Measurements from ENCODE around the gene CNOT1.

The CNOT1 gene

GRCh38 chr16:58481931-58482330 lies 147.7 kb downstream of the CNOT1 start:
- no peaks in the 10 kb centered on the region for H3K9me3 ChIP-seq (replicated peaks in 1 of 11)
- H3K4me2 ChIP-seq = peak overlapping the region in 1 of 11 experiments; percentile 22; a peak in 1 of 22 replicates
- no peak for TF ChIP-seq Cebpa-rat (IDR thresholded peaks at IDR 0.05)
- H3K4me3 ChIP-seq = no peak overlapping the region
- H3K27ac ChIP-seq = no peak overlapping the region
- H3K27me3 ChIP-seq = no peaks in the 10 kb centered on the region
- H3K36me3 ChIP-seq = no peaks in the 10 kb centered on the region
- H3K4me1 ChIP-seq = peaks cover 0 to 24% (median 16%) of the 10 kb centered on the region in 10 experiments; a peak in 14 of 20 replicates
- H3K9ac ChIP-seq = no peak overlapping the region
- no peaks in the 10 kb centered on the region for H4K20me1 ChIP-seq

DNA sequence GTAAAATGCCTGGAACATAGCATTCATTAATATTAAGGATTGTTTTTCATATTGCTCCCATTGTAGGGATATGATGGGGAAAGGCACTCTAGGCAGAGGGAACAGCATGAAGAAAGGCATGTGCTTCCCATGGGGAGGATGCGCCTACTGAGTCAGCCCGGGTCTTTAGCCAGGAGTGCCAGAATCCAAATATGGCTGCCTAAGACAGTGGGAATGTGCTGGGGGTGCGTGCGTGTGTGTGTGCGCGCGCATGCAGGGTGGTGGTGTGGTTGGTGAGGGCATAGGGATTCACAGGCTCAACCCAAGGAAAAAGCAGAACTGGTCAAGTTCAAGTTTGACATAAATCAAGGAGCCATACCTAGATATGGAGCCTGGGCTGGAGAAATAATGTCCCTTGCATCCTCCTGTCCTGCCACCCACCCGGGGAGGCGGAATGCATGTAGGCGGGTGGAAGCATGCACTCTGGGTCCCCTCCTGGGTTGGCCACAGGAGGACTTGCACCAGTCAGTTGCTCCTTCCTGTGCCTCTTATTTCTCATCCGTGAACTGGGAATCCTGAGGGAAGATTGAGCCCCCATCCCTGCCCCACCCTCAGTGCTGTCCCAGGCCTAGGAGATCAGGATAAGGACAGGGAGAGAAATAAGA lies 148.3 kb downstream of the CNOT1 start:
- no peak for TF ChIP-seq Cebpa-rat (IDR thresholded peaks at IDR 0.05)
- no peak overlapping the region for H3K4me3 ChIP-seq
- peak overlapping the region in 6 of 11 experiments; percentile 35 to 60 (median 47); a peak in 10 of 22 replicates for H3K4me2 ChIP-seq

GRCh38 chr16:58478427-58478826 lies 151.2 kb downstream of the CNOT1 start:
- Histone ChIP-seq H3K4me2 (no peak overlapping the region), H3K9me3 (replicated peaks in 1 of 11) (no peaks in the 10 kb centered on the region), H4K20me1 (no peaks in the 10 kb centered on the region), H3K27ac (no peak overlapping the region), H3K4me3 (no peak overlapping the region), H3K9ac (no peak overlapping the region), H3K36me3 (no peaks in the 10 kb centered on the region), H3K4me1 (peaks cover 0 to 24% (median 16%) of the 10 kb centered on the region in 10 experiments; a peak in 14 of 20 replicates), H3K27me3 (no peaks in the 10 kb centered on the region)
- TF ChIP-seq Cebpa-rat (IDR thresholded peaks at IDR 0.05) = no peak

More for the DNA sequence above, 148.3 kb downstream of the CNOT1 start:
- H4K20me1 ChIP-seq = no peaks in the 10 kb centered on the region
- H3K4me1 ChIP-seq = peaks cover 0 to 24% (median 16%) of the 10 kb centered on the region in 10 experiments; a peak in 14 of 20 replicates
- no peaks in the 10 kb centered on the region for H3K9me3 ChIP-seq (replicated peaks in 1 of 11)
- no peaks in the 10 kb centered on the region for H3K36me3 ChIP-seq
- H3K27ac ChIP-seq = no peak overlapping the region
- no peak overlapping the region for H3K9ac ChIP-seq
- H3K27me3 ChIP-seq = no peaks in the 10 kb centered on the region

DNA sequence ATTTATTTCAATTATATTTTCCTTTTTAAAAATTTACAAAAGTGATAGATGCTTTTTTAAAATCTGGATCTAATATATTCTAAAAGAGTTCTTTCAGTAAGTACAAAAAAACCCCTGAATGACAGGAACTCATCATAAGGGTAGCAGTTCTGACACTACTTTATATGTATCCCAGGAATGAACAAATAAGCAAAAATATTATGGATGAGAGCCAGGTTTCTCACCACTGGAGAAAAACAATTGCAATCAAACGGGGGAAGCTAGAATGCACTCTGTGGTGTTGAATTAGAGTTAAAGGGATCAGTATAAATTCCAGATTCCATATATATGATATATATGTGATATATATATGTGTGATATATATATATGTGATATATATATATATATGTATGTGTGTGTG lies 152.8 kb downstream of the CNOT1 start:
- H4K20me1 ChIP-seq = no peaks in the 10 kb centered on the region
- no peak overlapping the region for H3K27ac ChIP-seq
- no peak overlapping the region for H3K9ac ChIP-seq
- no peak for TF ChIP-seq Cebpa-rat (IDR thresholded peaks at IDR 0.05)
- no peak overlapping the region for H3K4me3 ChIP-seq
- H3K4me1 ChIP-seq = peaks cover 0 to 28% (median 16%) of the 10 kb centered on the region in 10 experiments; a peak in 14 of 20 replicates
- no peaks in the 10 kb centered on the region for H3K9me3 ChIP-seq (replicated peaks in 1 of 11)
- no peaks in the 10 kb centered on the region for H3K36me3 ChIP-seq
- H3K4me2 ChIP-seq = no peak overlapping the region
- H3K27me3 ChIP-seq = 0 out of 22 replicates have a peak, but pooled peaks cover 0 to 5% (median 0%) of the 10 kb centered on the region in 11 experiments

DNA sequence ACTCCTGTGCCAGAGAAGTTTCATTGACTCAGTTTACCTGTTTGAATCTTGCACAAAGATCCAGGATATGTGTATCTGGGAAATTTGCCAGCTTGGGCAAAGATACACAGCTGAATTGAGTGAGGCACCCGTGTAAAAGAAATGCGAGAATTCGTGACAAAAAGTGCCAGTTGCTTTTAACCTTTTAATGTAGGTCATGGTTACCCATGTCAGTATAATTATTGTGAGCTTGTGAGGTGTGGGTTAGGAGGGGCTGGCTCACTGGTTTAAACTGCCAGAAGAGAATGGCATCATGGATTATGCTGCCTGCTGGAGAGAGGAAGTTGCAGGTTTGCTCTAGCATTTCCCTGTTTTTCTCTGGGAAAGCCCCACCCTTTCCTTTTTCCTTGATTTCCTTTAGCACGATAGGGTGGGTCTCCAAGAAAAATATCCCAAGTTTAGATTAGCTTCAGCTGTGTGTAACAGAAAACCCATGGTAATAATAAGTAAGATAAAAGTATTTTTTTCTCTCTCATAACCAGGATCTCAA lies 154.5 kb downstream of the CNOT1 start:
- Histone ChIP-seq H3K4me1 (peaks cover 0 to 22% (median 6%) of the 10 kb centered on the region in 10 experiments; a peak in 9 of 20 replicates), H3K27me3 (0 out of 22 replicates have a peak, but pooled peaks cover 0 to 5% (median 0%) of the 10 kb centered on the region in 11 experiments), H4K20me1 (no peaks in the 10 kb centered on the region), H3K4me2 (no peak overlapping the region), H3K36me3 (no peaks in the 10 kb centered on the region), H3K9me3 (replicated peaks in 1 of 11) (no peaks in the 10 kb centered on the region), H3K27ac (no peak overlapping the region), H3K9ac (no peak overlapping the region), H3K4me3 (no peak overlapping the region)
- no peak for TF ChIP-seq Cebpa-rat (IDR thresholded peaks at IDR 0.05)

GRCh38 chr16:58474296-58474695 lies 155.3 kb downstream of the CNOT1 start:
- Histone ChIP-seq H3K4me3 (no peak overlapping the region), H3K4me2 (no peak overlapping the region), H3K27me3 (0 out of 22 replicates have a peak, but pooled peaks cover 0 to 5% (median 0%) of the 10 kb centered on the region in 11 experiments), H3K27ac (no peak overlapping the region), H3K9ac (no peak overlapping the region), H3K9me3 (replicated peaks in 1 of 11) (no peaks in the 10 kb centered on the region), H3K4me1 (peaks cover 0 to 16% (median 5%) of the 10 kb centered on the region in 10 experiments; a peak in 7 of 20 replicates), H4K20me1 (no peaks in the 10 kb centered on the region), H3K36me3 (no peaks in the 10 kb centered on the region)
- TF ChIP-seq Cebpa-rat (IDR thresholded peaks at IDR 0.05) = no peak

DNA sequence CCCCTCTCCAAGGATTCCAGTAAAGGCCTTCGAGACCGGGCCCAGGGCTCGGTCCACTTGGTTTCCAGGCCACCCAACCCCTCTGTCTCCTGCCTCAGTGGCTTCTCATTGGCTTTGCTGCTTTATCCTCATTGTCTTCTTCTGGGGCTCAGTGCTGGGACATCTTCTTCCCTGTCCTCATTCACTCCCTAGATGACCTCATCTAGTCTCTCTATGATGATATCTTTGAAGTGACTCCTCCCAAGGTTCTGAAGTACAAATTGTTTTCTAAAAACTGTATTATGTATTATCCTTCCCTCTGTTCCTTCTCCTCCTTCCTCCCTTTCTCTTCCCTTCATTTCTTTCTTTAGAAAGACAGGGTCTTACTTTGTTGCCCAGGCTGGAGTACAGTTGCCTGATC lies 156.8 kb downstream of the CNOT1 start:
- Histone ChIP-seq H3K4me3 (no peak overlapping the region), H3K9ac (no peak overlapping the region), H3K36me3 (no peaks in the 10 kb centered on the region), H3K9me3 (replicated peaks in 1 of 11) (no peaks in the 10 kb centered on the region), H3K27ac (no peak overlapping the region), H3K4me1 (peaks cover 0 to 18% (median 7%) of the 10 kb centered on the region in 10 experiments; a peak in 7 of 20 replicates), H4K20me1 (no peaks in the 10 kb centered on the region), H3K27me3 (peaks cover 0 to 5% (median 0%) of the 10 kb centered on the region in 11 experiments; a peak in 2 of 22 replicates), H3K4me2 (peak overlapping the region in 3 of 11 experiments; percentile 11 to 46 (median 35); a peak in 5 of 22 replicates)
- TF ChIP-seq Cebpa-rat (IDR thresholded peaks at IDR 0.05) = no peak

DNA sequence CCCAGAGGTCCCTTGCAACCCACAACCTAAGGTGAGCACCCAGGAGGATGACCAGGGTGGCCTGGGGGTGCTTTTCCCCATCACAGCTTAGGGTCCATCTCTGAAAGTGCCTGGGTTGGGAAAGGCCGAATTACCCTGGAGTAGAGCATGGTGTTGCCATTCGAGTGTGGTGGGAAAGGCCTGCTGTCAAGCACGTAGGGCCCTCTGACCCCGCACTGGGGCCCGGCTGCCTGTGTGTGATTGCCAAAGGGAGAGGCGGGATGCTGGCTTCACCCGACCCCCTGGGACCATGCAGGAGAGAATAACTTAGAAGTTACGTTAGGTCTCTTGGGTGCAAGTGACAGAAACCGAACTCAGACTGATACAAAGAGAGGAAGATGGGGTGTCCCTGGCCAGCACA lies 157.4 kb downstream of the CNOT1 start:
- peaks cover 0 to 21% (median 8%) of the 10 kb centered on the region in 10 experiments; a peak in 7 of 20 replicates for H3K4me1 ChIP-seq
- no peak overlapping the region for H3K27ac ChIP-seq
- peak overlapping the region in 6 of 11 experiments; percentile 11 to 46 (median 28); a peak in 8 of 22 replicates for H3K4me2 ChIP-seq
- no peak overlapping the region for H3K4me3 ChIP-seq
- peaks cover 0 to 9% (median under 1%) of the 10 kb centered on the region in 11 experiments; a peak in 10 of 22 replicates for H3K27me3 ChIP-seq
- no peak for TF ChIP-seq Cebpa-rat (IDR thresholded peaks at IDR 0.05)
- H3K9ac ChIP-seq = no peak overlapping the region
- no peaks in the 10 kb centered on the region for H3K9me3 ChIP-seq (replicated peaks in 1 of 11)
- no peaks in the 10 kb centered on the region for H4K20me1 ChIP-seq
- no peaks in the 10 kb centered on the region for H3K36me3 ChIP-seq

GRCh38 chr16:58471209-58471975 lies 158.2 kb downstream of the CNOT1 start:
- Histone ChIP-seq H3K27me3 (peaks cover 6 to 18% (median 10%) of the 10 kb centered on the region in 11 experiments), H4K20me1 (peaks cover 0 to 5% (median 0%) of the 10 kb centered on the region in 11 experiments; a peak in 1 of 22 replicates), H3K4me1 (peaks cover 0 to 21% (median 8%) of the 10 kb centered on the region in 10 experiments; a peak in 7 of 20 replicates), H3K4me2 (peak overlapping the region in 3 of 11 experiments; percentile 3 to 30 (median 18); a peak in 2 of 22 replicates), H3K4me3 (no peak overlapping the region), H3K27ac (no peak overlapping the region), H3K36me3 (no peaks in the 10 kb centered on the region), H3K9me3 (replicated peaks in 1 of 11) (no peaks in the 10 kb centered on the region), H3K9ac (no peak overlapping the region)
- no peak for TF ChIP-seq Cebpa-rat (IDR thresholded peaks at IDR 0.05)
